Sciatic nerve (tissue), 2 donors: Measurements from ENCODE around the gene BUB1. TPM values are rescaled to one million over a fixed set of nuclear protein-coding genes. Genes with fewer than 3 reads are reported as not detected.
"Not testable (repeated sequence)": the region's sequence is repeated elsewhere in the genome, so short reads cannot be mapped to it uniquely, and the experiment has no call there.

Source experiments
- ATAC-seq: fragments of 200-7000 bp; cut with Tn5 transposase; one replicate; pipeline ENCODE4 v1.9.1; 2020; ENCODE audit warnings: mild to moderate bottlenecking, moderate library complexity
- DNase-seq: peaks from one replicate; pipeline ENCODE4 v3.0.0-alpha.2; 2020; ENCODE audit warnings: low spot score
- intact Hi-C: fragments of 100-400 bp; cut with DNase I; formaldehyde crosslinking; loops from one replicate; pipeline ENCODE4 v1.14.2; 2022
- total RNA-seq: library from RNA; stranded (reverse); fragmentation: NEBNext Ultra II Directional; extraction: Animal tissue kit (Norgen Biotek cat#: 25700); gene quantifications from one replicate; pipeline ENCODE4 v1.2.1, GENCODE V29; 2021
- donor health status: DM: no; HTN: no; CAD: no.
- donor health status: DM: no; HTN: no; CAD: no.

Gene BUB1
- total RNA-seq, 1 donor from 2014 or later, result 0.27 TPM

GRCh38 chr2:110667071-110667470 lies 10.8 kb downstream of the BUB1 start:
- no peak for ATAC-seq
- no peak for DNase-seq
- intact Hi-C loops, result no loop called here

- ATAC-seq (no peak), DNase-seq (no peak)
- intact Hi-C loops, result no loop called here
Measured at GRCh38 chr2:110664135-110664534, 13.7 kb downstream of the BUB1 start.

GRCh38 chr2:110662560-110662959 lies 15.3 kb downstream of the BUB1 start:
- no peak for DNase-seq
- no peak for ATAC-seq
- intact Hi-C loops, result no loop called here

- ATAC-seq (no peak), DNase-seq (no peak)
- intact Hi-C loops, result no loop called here
Measured at GRCh38 chr2:110660558-110660957, 17.3 kb downstream of the BUB1 start.

- intact Hi-C loops, result no loop called here
- ATAC-seq (no peak), DNase-seq (no peak)
Measured at GRCh38 chr2:110659248-110659647, 18.6 kb downstream of the BUB1 start.

- ATAC-seq (no peak), DNase-seq (no peak)
- intact Hi-C loops, result no loop called here
Measured at GRCh38 chr2:110657724-110658305, 20.0 kb downstream of the BUB1 start.

- intact Hi-C loops, result no loop called here
- DNase-seq, result no peak
- peak; percentile 28 for ATAC-seq
Measured at GRCh38 chr2:110655701-110656100, 22.2 kb downstream of the BUB1 start.

GRCh38 chr2:110653861-110654260 lies 24.0 kb downstream of the BUB1 start:
- intact Hi-C loops, result no loop called here
- DNase-seq (no peak), ATAC-seq (no peak)

- ATAC-seq, result no peak
- intact Hi-C loops, result no loop called here
Measured at GRCh38 chr2:110650346-110650745, 27.5 kb downstream of the BUB1 start.

GRCh38 chr2:110647777-110648176 lies 30.1 kb downstream of the BUB1 start:
- ATAC-seq (no peak), DNase-seq (no peak)

More at GRCh38 chr2:110650346-110650745, 27.5 kb downstream of the BUB1 start:
- no peak for DNase-seq

GRCh38 chr2:110645616-110646015 lies 32.2 kb downstream of the BUB1 start:
- intact Hi-C loops, result no loop called here
- DNase-seq (no peak), ATAC-seq (no peak)

More at GRCh38 chr2:110647777-110648176, 30.1 kb downstream of the BUB1 start:
- intact Hi-C loops, result no loop called here

GRCh38 chr2:110644357-110644756 lies 33.5 kb downstream of the BUB1 start:
- DNase-seq (no peak), ATAC-seq (no peak)
- intact Hi-C loops, result no loop called here

- intact Hi-C loops, result no loop called here
- no peak for ATAC-seq
- no peak for DNase-seq
Measured at GRCh38 chr2:110642360-110642759, 35.5 kb downstream of the BUB1 start.

- intact Hi-C loops, result no loop called here
- ATAC-seq (no peak), DNase-seq (no peak)
Measured at GRCh38 chr2:110639972-110640371, 37.9 kb downstream of the BUB1 start.

GRCh38 chr2:110638952-110639695 lies 38.7 kb downstream of the BUB1 start:
- ATAC-seq, result no peak
- no peak for DNase-seq
- intact Hi-C loops, result no loop called here

GRCh38 chr2:110638004-110638403 lies 39.9 kb downstream of the BUB1 start:
- ATAC-seq (no peak), DNase-seq (no peak)
- intact Hi-C loops, result no loop called here

GRCh38 chr2:110637093-110637492 lies 40.8 kb downstream of the BUB1 start:
- no peak for DNase-seq
- ATAC-seq, result no peak
- intact Hi-C loops, result no loop called here

GRCh38 chr2:110635949-110636628 lies 41.8 kb downstream of the BUB1 start:
- ATAC-seq, intact Hi-C loops, DNase-seq: not testable (repeated sequence)

GRCh38 chr2:110627348-110627747 lies 50.5 kb downstream of the BUB1 start:
- ATAC-seq, intact Hi-C loops, DNase-seq: not testable (repeated sequence)

- DNase-seq, ATAC-seq, intact Hi-C loops: not testable (repeated sequence)
Measured at GRCh38 chr2:110619326-110619939, 58.4 kb downstream of the BUB1 start.
